Ishikawa (cell line): Measurements from ENCODE around the gene ACAD9.
A peak's percentile ranks its signal among the peaks of the same experiment; 100 is the strongest.

Source experiments
- CEBPB ChIP-seq: IDR thresholded peaks from 2 replicates; pipeline ENCODE4 v1.6.1; 2012
- CREB1 ChIP-seq: IDR thresholded peaks from 2 replicates; pipeline ENCODE4 v1.6.1; 2012; ENCODE audit warnings: low read depth
- EGR1 ChIP-seq: IDR thresholded peaks from 2 replicates; pipeline ENCODE4 v1.6.1; 2012
- EP300 ChIP-seq: IDR thresholded peaks from 2 replicates; pipeline ENCODE4 v1.6.1; 2012; ENCODE audit warnings: borderline replicate concordance
- FOXM1 ChIP-seq: IDR thresholded peaks from 2 replicates; pipeline ENCODE4 v1.6.1; 2012; ENCODE audit warnings: low read depth, borderline replicate concordance
- MAX ChIP-seq: IDR thresholded peaks from 2 replicates; pipeline ENCODE4 v1.6.1; 2012
- NFIC ChIP-seq: IDR thresholded peaks from 2 replicates; pipeline ENCODE4 v1.6.1; 2012
- RAD21 ChIP-seq: IDR thresholded peaks from 2 replicates; pipeline ENCODE4 v1.6.1; 2012; ENCODE audit warnings: low read depth
- REST ChIP-seq: IDR thresholded peaks from 2 replicates; pipeline ENCODE4 v1.6.1; 2012; ENCODE audit warnings: low read depth, mild to moderate bottlenecking
- TAF1 ChIP-seq: IDR thresholded peaks from 2 replicates; pipeline ENCODE4 v1.6.1; 2012; ENCODE audit warnings: low read depth, mild to moderate bottlenecking
- TCF12 ChIP-seq: IDR thresholded peaks from 2 replicates; pipeline ENCODE4 v1.6.1; 2012; ENCODE audit warnings: low read depth
- TEAD4 ChIP-seq: IDR thresholded peaks from 2 replicates; pipeline ENCODE4 v1.6.1; 2012
- USF1 ChIP-seq: IDR thresholded peaks from 2 replicates; pipeline ENCODE4 v1.6.1; 2012
- YY1 ChIP-seq: IDR thresholded peaks from 2 replicates; pipeline ENCODE4 v1.6.1; 2012; ENCODE audit warnings: low read depth
- ZBTB7A ChIP-seq: IDR thresholded peaks from 2 replicates; pipeline ENCODE4 v1.6.1; 2012; ENCODE audit warnings: low read depth

Gene ACAD9

GRCh38 chr3:128940252-128940651 lies 60.8 kb downstream of the ACAD9 start:
- no peak for TF ChIP-seq TEAD4
- TF ChIP-seq EGR1, result no peak
- TF ChIP-seq CREB1, result no peak
- TF ChIP-seq NFIC, result no peak
- no peak for TF ChIP-seq CEBPB
- TF ChIP-seq ZBTB7A, result no peak
- TF ChIP-seq EP300, result no peak
- TF ChIP-seq RAD21, result no peak

GRCh38 chr3:128942161-128942952 lies 62.9 kb downstream of the ACAD9 start:
- TF ChIP-seq RAD21, result no peak
- TF ChIP-seq TEAD4, result peak; percentile 45; the same call in 1 of the 2 replicates
- TF ChIP-seq EGR1, result peak; percentile 61

- TF ChIP-seq CREB1, result no peak
- TF ChIP-seq FOXM1, result no peak
- TF ChIP-seq YY1, result no peak
- TF ChIP-seq EGR1, result no peak
- no peak for TF ChIP-seq CEBPB
- TF ChIP-seq TEAD4, result no peak
- TF ChIP-seq TAF1, result no peak
- TF ChIP-seq ZBTB7A, result no peak
These were observed 65.8 kb downstream of the ACAD9 start for GRCh38 chr3:128945041-128945877.

GRCh38 chr3:128945878-128946175 lies 66.4 kb downstream of the ACAD9 start:
- TF ChIP-seq NFIC (no peak), CEBPB (no peak), CREB1 (no peak), MAX (no peak), TEAD4 (no peak), TAF1 (no peak), USF1 (no peak), FOXM1 (no peak), RAD21 (no peak), EP300 (no peak), YY1 (no peak), REST (no peak)

GRCh38 chr3:128946411-128946810 lies 67.0 kb downstream of the ACAD9 start:
- TF ChIP-seq REST (no peak), FOXM1 (no peak), TAF1 (no peak), CREB1 (no peak), USF1 (no peak), EP300 (no peak), RAD21 (no peak), TCF12 (no peak), MAX (no peak), ZBTB7A (no peak), CEBPB (no peak), YY1 (no peak), NFIC (no peak), EGR1 (no peak), TEAD4 (no peak)

- no peak for TF ChIP-seq TAF1
- TF ChIP-seq USF1, result no peak
- TF ChIP-seq YY1, result no peak
- TF ChIP-seq CREB1, result no peak
- TF ChIP-seq TCF12, result no peak
- TF ChIP-seq FOXM1, result no peak
- no peak for TF ChIP-seq REST
- no peak for TF ChIP-seq EGR1
These were observed 69.7 kb downstream of the ACAD9 start for GRCh38 chr3:128949158-128949557.
